H1 (cell line): ENCODE data around the gene ZNF746. TPM values are rescaled to one million over a fixed set of nuclear protein-coding genes. Genes with fewer than 3 reads are reported as not detected.
A peak's percentile ranks its signal among the peaks of the same experiment; 100 is the strongest.

ENCODE experiments used
- CTCF ChIA-PET: fragments of 300-600 bp; sonication (Branson Sonifier 250); formaldehyde crosslinking; loops from one replicate; lab custom pipeline; 2021; ENCODE audit not compliant: partially characterized antibody; lab: Charles Lee
- POLR2A ChIA-PET: fragments of 300-600 bp; sonication (Branson Sonifier 250); formaldehyde crosslinking; loops from one replicate; lab custom pipeline; 2021; ENCODE audit warnings: inconsistent platforms; ENCODE audit not compliant: partially characterized antibody; lab: Charles Lee
- DNase-seq, 2 experiments: peaks; one replicate each; pipeline versions ENCODE4 v3.0.0 to v3.0.0-alpha.2; 2010 to 2022; ENCODE audit warnings: low spot score in 2 of 2, low read depth in 1 of 2, mixed read lengths in 1 of 2
- FAIRE-seq: peaks from 2 replicates; lab custom pipeline; 2011; peaks lifted over from hg19 to GRCh38; lab: Jason Lieb, UNC
- H2AFZ ChIP-seq: 2 replicates; pipeline ENCODE4 v1.8.1; 2012; ENCODE audit warnings: low read length, inconsistent platforms
- H2AK5ac ChIP-seq: 2 replicates; pipeline ENCODE4 v1.6.1; 2013; ENCODE audit warnings: low read depth, low read length
- H2BK120ac ChIP-seq: replicated peaks from 2 replicates; pipeline ENCODE3; 2013; ENCODE audit warnings: low read depth, low read length, inconsistent platforms
- H2BK12ac ChIP-seq: 2 replicates; pipeline ENCODE4 v1.6.1; 2013; ENCODE audit warnings: low read depth, low read length
- H2BK15ac ChIP-seq: 2 replicates; pipeline ENCODE4 v1.6.1; 2013; ENCODE audit warnings: low read length
- H2BK20ac ChIP-seq: 2 replicates; pipeline ENCODE4 v1.6.1; 2013; ENCODE audit warnings: low read length
- H2BK5ac ChIP-seq: 2 replicates; pipeline ENCODE4 v1.6.1; 2013; ENCODE audit warnings: low read depth, low read length
- H3K14ac ChIP-seq: 2 replicates; pipeline ENCODE4 v1.6.1; 2013; ENCODE audit warnings: inconsistent platforms; ENCODE audit not compliant: insufficient read length
- H3K18ac ChIP-seq: 2 replicates; pipeline ENCODE4 v1.6.1; 2013; ENCODE audit warnings: low read length; ENCODE audit errors: extremely low read depth
- H3K23ac ChIP-seq: 2 replicates; pipeline ENCODE4 v1.6.1; 2013; ENCODE audit warnings: inconsistent platforms; ENCODE audit not compliant: insufficient read length
- H3K23me2 ChIP-seq: 2 replicates; pipeline ENCODE4 v1.6.1; 2013; ENCODE audit warnings: low read depth, low read length
- H3K27ac ChIP-seq: 2 replicates; pipeline ENCODE4 v1.6.1; 2011; ENCODE audit warnings: low read depth, low read length, inconsistent platforms
- H3K27me3 ChIP-seq, 4 experiments: replicated peaks in 1 of 4; 1 replicate in 1 of 4; 2 replicates in 3 of 4; pipeline versions ENCODE4 v1.6.1 to v1.8.1; 2011 to 2013; ENCODE audit warnings: low read length in 3 of 4, mild to moderate bottlenecking in 3 of 4, inconsistent platforms in 2 of 4, mixed read lengths in 2 of 4, moderate library complexity in 1 of 4; ENCODE audit not compliant: control insufficient read depth in 3 of 4, insufficient read depth in 3 of 4; ENCODE audit errors: extremely low read depth in 1 of 4
- H3K36me3 ChIP-seq, 4 experiments: 2 replicates each; pipeline versions ENCODE4 v1.6.1 to v1.8.1; 2011 to 2013; ENCODE audit warnings: mild to moderate bottlenecking in 4 of 4, low read length in 3 of 4, moderate library complexity in 2 of 4, control low read depth in 1 of 4, inconsistent platforms in 1 of 4; ENCODE audit not compliant: insufficient read depth in 4 of 4, control insufficient read depth in 2 of 4
- H3K4ac ChIP-seq: replicated peaks from 2 replicates; pipeline ENCODE3; 2013; ENCODE audit warnings: low read length, low read depth, mixed read lengths, inconsistent platforms; ENCODE audit not compliant: insufficient read length
- H3K4me1 ChIP-seq, 4 experiments: replicated peaks in 1 of 4; 1 replicate in 1 of 4; 2 replicates in 3 of 4; pipeline versions ENCODE4 v1.6.1 to v1.8.1; 2011 to 2013; ENCODE audit warnings: low read length in 3 of 4, inconsistent platforms in 2 of 4, mixed read lengths in 1 of 4; ENCODE audit not compliant: insufficient read depth in 4 of 4, control insufficient read depth in 3 of 4
- H3K4me2 ChIP-seq, 2 experiments: 2 replicates each; pipeline versions ENCODE4 v1.6.1 to v1.8.1; 2011 to 2013; ENCODE audit warnings: low read depth in 2 of 2, low read length in 2 of 2, control low read depth in 1 of 2, inconsistent platforms in 1 of 2, mild to moderate bottlenecking in 1 of 2; ENCODE audit not compliant: insufficient read depth in 1 of 2
- H3K4me3 ChIP-seq, 4 experiments: fragments of 200-600, 300-600 bp in 1 of 4; sonication (generic), shearing (Covaris generic), sonication (Bioruptor Twin) in 1 of 4; 2 replicates each; pipeline versions ENCODE4 v1.5.1 to v1.8.1; 2011 to 2016; ENCODE audit warnings: low read length in 4 of 4, low read depth in 3 of 4, control low read depth in 2 of 4, inconsistent platforms in 2 of 4, mild to moderate bottlenecking in 2 of 4, mixed read lengths in 1 of 4, moderate library complexity in 1 of 4; ENCODE audit not compliant: insufficient read depth in 2 of 4; ENCODE audit errors: extremely low read depth in 1 of 4
- H3K56ac ChIP-seq: replicated peaks from 2 replicates; pipeline ENCODE3; 2013; ENCODE audit warnings: low read depth, mild to moderate bottlenecking, mixed read lengths, low read length, inconsistent platforms; ENCODE audit not compliant: insufficient read length
- H3K79me1 ChIP-seq: 2 replicates; pipeline ENCODE4 v1.6.1; 2013; ENCODE audit warnings: low read depth, low read length, control low read depth
- H3K79me2 ChIP-seq, 2 experiments: 2 replicates each; pipeline versions ENCODE4 v1.6.1 to v1.8.1; 2012 to 2013; ENCODE audit warnings: low read length in 2 of 2, mild to moderate bottlenecking in 2 of 2, inconsistent platforms in 1 of 2; ENCODE audit not compliant: insufficient read depth in 2 of 2, control insufficient read depth in 1 of 2
- H3K9ac ChIP-seq, 4 experiments: replicated peaks in 1 of 4; 1 replicate in 1 of 4; 2 replicates in 3 of 4; pipeline versions ENCODE4 v1.6.1 to v1.8.1; 2011 to 2013; ENCODE audit warnings: low read depth in 3 of 4, low read length in 3 of 4, control low read depth in 2 of 4, mild to moderate bottlenecking in 2 of 4, moderate library complexity in 2 of 4, inconsistent platforms in 1 of 4; ENCODE audit errors: extremely low read depth in 1 of 4
- H3K9me3 ChIP-seq, 2 experiments: 2 replicates each; pipeline versions ENCODE4 v1.6.1 to v1.8.1; 2012 to 2013; ENCODE audit warnings: mild to moderate bottlenecking in 2 of 2, moderate library complexity in 2 of 2, control low read depth in 1 of 2, inconsistent platforms in 1 of 2, low read depth in 1 of 2, low read length in 1 of 2, mixed read lengths in 1 of 2; ENCODE audit not compliant: insufficient read depth in 2 of 2
- H4K20me1 ChIP-seq, 2 experiments: replicated peaks in 1 of 2; 2 replicates each; pipeline versions ENCODE3 to v1.8.1; 2011 to 2013; ENCODE audit warnings: inconsistent platforms in 2 of 2, low read length in 2 of 2, mild to moderate bottlenecking in 1 of 2; ENCODE audit not compliant: insufficient read depth in 2 of 2, control insufficient read depth in 1 of 2
- H4K5ac ChIP-seq: 2 replicates; pipeline ENCODE4 v1.6.1; 2013; ENCODE audit warnings: low read length, low read depth, mixed read lengths, inconsistent platforms; ENCODE audit not compliant: insufficient read length
- H4K8ac ChIP-seq: 2 replicates; pipeline ENCODE4 v1.8.0; 2013; ENCODE audit warnings: mild to moderate bottlenecking, moderate library complexity, low read length, inconsistent platforms; ENCODE audit not compliant: insufficient read depth; ENCODE audit errors: extremely low read depth
- H4K91ac ChIP-seq: replicated peaks from 2 replicates; pipeline ENCODE3; 2013; ENCODE audit warnings: low read length, mixed read lengths, inconsistent platforms; ENCODE audit not compliant: insufficient read length
- BACH1 ChIP-seq: IDR thresholded peaks from 2 replicates; pipeline ENCODE4 v1.6.1; 2012; ENCODE audit warnings: low read length, improper control_type of control experiment
- BRCA1 ChIP-seq: IDR thresholded peaks from 2 replicates; pipeline ENCODE4 v1.6.1; 2012; ENCODE audit warnings: low read depth, low read length, improper control_type of control experiment
- CTBP2 ChIP-seq: IDR thresholded peaks from 2 replicates; pipeline ENCODE4 v1.7.0; 2011; ENCODE audit warnings: borderline replicate concordance, mild to moderate bottlenecking, moderate library complexity, mixed read lengths, low read length; ENCODE audit not compliant: insufficient read depth, insufficient read length
- NANOG ChIP-seq: IDR thresholded peaks from 2 replicates; pipeline ENCODE4 v1.6.1; 2011; ENCODE audit warnings: low read length, low read depth, mild to moderate bottlenecking, inconsistent platforms; ENCODE audit not compliant: insufficient read depth, poor library complexity, severe bottlenecking
- SP4 ChIP-seq: IDR thresholded peaks from 2 replicates; pipeline ENCODE4 v1.6.1; 2012; ENCODE audit warnings: low read length, inconsistent platforms
- TAF7 ChIP-seq: optimal IDR thresholded peaks from 2 replicates; pipeline ENCODE3; 2011; ENCODE audit warnings: low read depth, mild to moderate bottlenecking, inconsistent platforms, low read length, moderate library complexity, borderline replicate concordance
- TBP ChIP-seq: IDR thresholded peaks from 2 replicates; pipeline ENCODE4 v1.6.1; 2011; ENCODE audit warnings: low read depth, low read length, improper control_type of control experiment
- WGBS, 2 experiments: shearing (Covaris generic) in 1 of 2; methylation state at CpG; one replicate each; pipeline versions ENCODE4 v1.1.6 to v1.1.7; 2013 to 2015; ENCODE audit warnings: low lambda C conversion rate in 2 of 2, mixed read lengths in 2 of 2, inconsistent platforms in 1 of 2, low coverage in 1 of 2, missing lambda C conversion rate in 1 of 2; ENCODE audit not compliant: insufficient replicate concordance in 2 of 2, insufficient coverage in 1 of 2, insufficient read length in 1 of 2; ENCODE audit errors: extremely low coverage in 1 of 2, missing lambda C conversion rate in 1 of 2; 5-methylcytosine and 5-hydroxymethylcytosine counted together
- polyA plus RNA-seq, 7 experiments: library from polyadenylated mRNA; depleted of rRNA in 3 of 7; stranded (reverse) in 5 of 7; unstranded in 2 of 7; fragments of >200 nt in 5 of 7; fragments of 200-250 nt in 2 of 7; gene quantifications; 1 replicate in 5 of 7; 2 replicates in 1 of 7; 4 replicates in 1 of 7; pipeline versions ENCODE4 v1.2.1 to v1.2.3, GENCODE V29; 2011 to 2013; ENCODE audit warnings: missing spikeins in 2 of 7, mixed read lengths in 2 of 7
- total RNA-seq: library from RNA; stranded (reverse); fragmentation: NEBNext Ultra II Directional; extraction: Animal tissue kit (Norgen Biotek cat#: 25700); gene quantifications from 2 replicates; pipeline ENCODE4 v1.2.1, GENCODE V29; 2021

ZNF746 gene
- total and polyA plus RNA-seq, 2 of the 8 experiments (the other 6 are each of a cell fraction or from before 2014, with no cell fraction given): 7.5 to 15.6 TPM

DNA sequence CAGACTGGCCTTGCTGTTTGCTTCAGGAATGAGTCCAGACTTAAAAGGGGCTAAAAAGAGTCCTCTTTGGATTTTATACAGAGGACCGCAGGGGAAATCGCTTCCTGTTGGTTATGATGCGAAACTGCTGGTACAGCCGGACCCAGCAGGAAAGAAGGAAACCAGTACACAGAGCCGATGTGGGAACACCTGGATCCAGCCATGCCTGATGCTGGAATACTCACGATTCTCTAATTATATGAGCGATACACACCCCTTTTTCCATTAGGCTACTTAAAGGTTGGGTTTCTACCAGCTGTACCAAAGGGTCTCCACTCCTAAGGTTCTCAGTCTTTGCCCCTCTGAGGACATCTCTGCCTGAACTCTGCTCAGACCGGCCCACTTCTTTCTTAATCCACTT is 64.5 kb downstream of the ZNF746 start:
- Histone ChIP-seq H3K9ac (no peak overlapping the region), H3K27me3 (no peaks in the 10 kb centered on the region), H2AK5ac (no peak overlapping the region), H4K91ac (no peak overlapping the region), H3K4me2 (no peak overlapping the region), H3K4me3 (no peak overlapping the region), H3K18ac (no peak overlapping the region), H4K20me1 (peaks cover 0 to 2% of the 10 kb centered on the region in 2 experiments), H3K23me2 (no peaks in the 10 kb centered on the region), H3K56ac (no peak overlapping the region), H3K23ac (no peak overlapping the region), H2BK15ac (no peak overlapping the region), H3K79me1 (no peaks in the 10 kb centered on the region), H3K36me3 (peaks cover 0 to 16% (median 0%) of the 10 kb centered on the region in 4 experiments; a peak in 3 of 8 replicates), H3K27ac (no peak overlapping the region), H4K8ac (no peak overlapping the region), H3K14ac (no peak overlapping the region)
- WGBS, 2 experiments: 80% methylated on average over 7 of the region's 8 CpGs; no CpG with 5 or more reads in 1 of the 2 experiments
- POLR2A ChIA-PET: interaction anchor here (1.8 to 1.9 kb wide), 2 partner anchors 25 to 28 kb away, joined by 4 to 5 read pairs; partner anchors contain the start of gene ZNF777
- no peak for TF ChIP-seq TBP
- TF ChIP-seq CTBP2: no peak
- TF ChIP-seq NANOG: no peak
- TF ChIP-seq BRCA1: no peak
- TF ChIP-seq SP4: no peak
- TF ChIP-seq TAF7: no peak
- TF ChIP-seq BACH1: no peak
- TF ChIP-seq, all 59 proteins: peak for 0
- CTCF ChIA-PET: interaction anchor here (0.7 to 2.7 kb wide), 3 partner anchors 10 to 299 kb away, joined by 3 to 10 read pairs (median 9); no protein-coding TSS in a partner anchor
- Histone ChIP-seq H3K9me3 (no peaks in the 10 kb centered on the region), H3K4ac (no peak overlapping the region), H2BK5ac (no peak overlapping the region), H2BK120ac (no peak overlapping the region), H4K5ac (no peak overlapping the region), H3K4me1 (no peaks in the 10 kb centered on the region), H2BK12ac (no peak overlapping the region), H2AFZ (no peak overlapping the region), H2BK20ac (no peak overlapping the region), H3K79me2 (no peaks in the 10 kb centered on the region)
- DNase-seq (peak in 1 of 2 experiments; percentile 28), FAIRE-seq (no peak)
